Gastroesophageal sphincter (tissue), 3 donors: ENCODE results near the gene KCTD16.

ENCODE experiments used
- CTCF ChIP-seq, 4 experiments: fragments of 200-600 bp in 2 of 4; fragments of 450-650 bp in 2 of 4; sonication (generic) in 1 of 4; IDR thresholded peaks; one replicate each; pipeline ENCODE4 v1.5.1; 2017 to 2019; ENCODE audit warnings: antibody characterized with exemption in 4 of 4, mild to moderate bottlenecking in 2 of 4, moderate library complexity in 2 of 4
- POLR2A ChIP-seq, 2 donors: fragments of 450-650 bp; IDR thresholded peaks; one replicate each; pipeline ENCODE4 v1.6.1; 2017; ENCODE audit warnings: antibody characterized with exemption in 2 of 2, mild to moderate bottlenecking in 2 of 2, moderate library complexity in 1 of 2

- TF ChIP-seq CTCF (IDR thresholded peaks at IDR 0.05) (no peak), POLR2A (IDR thresholded peaks at IDR 0.05) (no peak)
These were observed 185.8 kb downstream of the KCTD16 start for GRCh38 chr5:144356489-144356888.
